ENCODE data around the gene SUN2. TPM values are rescaled to one million over a fixed set of nuclear protein-coding genes. Genes with fewer than 3 reads are reported as not detected.

The SUN2 gene
- total and polyA plus RNA-seq, 8 donors, result 25.3 to 387 (median 117) TPM

- TF ChIP-seq POLR2A (IDR thresholded peaks at IDR 0.05), result no peak
- TF ChIP-seq EP300 (IDR thresholded peaks at IDR 0.05), result no peak
- TF ChIP-seq, protein P1, sequence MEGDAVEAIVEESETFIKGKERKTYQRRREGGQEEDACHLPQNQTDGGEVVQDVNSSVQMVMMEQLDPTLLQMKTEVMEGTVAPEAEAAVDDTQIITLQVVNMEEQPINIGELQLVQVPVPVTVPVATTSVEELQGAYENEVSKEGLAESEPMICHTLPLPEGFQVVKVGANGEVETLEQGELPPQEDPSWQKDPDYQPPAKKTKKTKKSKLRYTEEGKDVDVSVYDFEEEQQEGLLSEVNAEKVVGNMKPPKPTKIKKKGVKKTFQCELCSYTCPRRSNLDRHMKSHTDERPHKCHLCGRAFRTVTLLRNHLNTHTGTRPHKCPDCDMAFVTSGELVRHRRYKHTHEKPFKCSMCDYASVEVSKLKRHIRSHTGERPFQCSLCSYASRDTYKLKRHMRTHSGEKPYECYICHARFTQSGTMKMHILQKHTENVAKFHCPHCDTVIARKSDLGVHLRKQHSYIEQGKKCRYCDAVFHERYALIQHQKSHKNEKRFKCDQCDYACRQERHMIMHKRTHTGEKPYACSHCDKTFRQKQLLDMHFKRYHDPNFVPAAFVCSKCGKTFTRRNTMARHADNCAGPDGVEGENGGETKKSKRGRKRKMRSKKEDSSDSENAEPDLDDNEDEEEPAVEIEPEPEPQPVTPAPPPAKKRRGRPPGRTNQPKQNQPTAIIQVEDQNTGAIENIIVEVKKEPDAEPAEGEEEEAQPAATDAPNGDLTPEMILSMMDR (IDR thresholded peaks at IDR 0.05), result no peak
- no peak for TF ChIP-seq POLR2AphosphoS5 (IDR thresholded peaks at IDR 0.05)
- no peaks in the 10 kb centered on the region for H3K9me3 ChIP-seq
- intact Hi-C loops (cut with DNase I; ENCODE audit: low total_unique reads), result no loop called here
Measured at GRCh38 chr22:38793317-38793716, 37.5 kb upstream of the SUN2 start.

GRCh38 chr22:38792833-38793232, 37.0 kb upstream of the SUN2 start:
- DNase-seq, result no peak
- no peaks in the 10 kb centered on the region for H3K9me3 ChIP-seq
- peaks cover 19 to 34% (median 28%) of the 10 kb centered on the region in 4 donors for H3K4me1 ChIP-seq
- peaks cover 0 to 13% (median 12%) of the 10 kb centered on the region in 4 donors for H3K36me3 ChIP-seq
- 53 to 58% (median 57%) methylated on average over 4 of the region's 4 CpGs for WGBS, 5 donors
- peaks cover 0 to 9% (median 4%) of the 10 kb centered on the region in 3 donors for H3K27me3 ChIP-seq
- H3K4me3 ChIP-seq, result peak overlapping the region; percentile 76 to 94 (median 90)
- H3K27ac ChIP-seq, result peak overlapping the region in 3 of 5 donors; percentile 85 to 91 (median 88)
- intact Hi-C loops (cut with DNase I; ENCODE audit: low total_unique reads), result no loop called here
- no peak for TF ChIP-seq POLR2A (IDR thresholded peaks at IDR 0.05)
- TF ChIP-seq, protein P1 (IDR thresholded peaks at IDR 0.05), result no peak
- no peak for TF ChIP-seq EP300 (IDR thresholded peaks at IDR 0.05)
- TF ChIP-seq POLR2AphosphoS5 (IDR thresholded peaks at IDR 0.05), result no peak

More at GRCh38 chr22:38793317-38793716, 37.5 kb upstream of the SUN2 start:
- Histone ChIP-seq H3K4me3 (peak overlapping the region; percentile 76 to 94 (median 90)), H3K27ac (peak overlapping the region; percentile 68 to 91 (median 85)), H3K4me1 (peaks cover 19 to 29% (median 24%) of the 10 kb centered on the region in 4 donors), H3K27me3 (peaks cover 0 to 11% (median 9%) of the 10 kb centered on the region in 3 donors), H3K36me3 (peaks cover 0 to 13% (median 12%) of the 10 kb centered on the region in 4 donors)
- DNase-seq, result no peak
- WGBS, 5 donors, result 19 to 24% (median 21%) methylated on average over 9 of the region's 9 CpGs

- peaks cover 0 to 17% (median 12%) of the 10 kb centered on the region in 4 donors for H3K36me3 ChIP-seq
- no peak for TF ChIP-seq EP300 (IDR thresholded peaks at IDR 0.05)
- TF ChIP-seq, protein P1 (IDR thresholded peaks at IDR 0.05), result no peak
- no peak for TF ChIP-seq POLR2AphosphoS5 (IDR thresholded peaks at IDR 0.05)
- no peak for TF ChIP-seq POLR2A (IDR thresholded peaks at IDR 0.05)
- no peak for DNase-seq
- H3K9me3 ChIP-seq, result no peaks in the 10 kb centered on the region
- intact Hi-C loops (cut with DNase I; ENCODE audit: low total_unique reads), result no loop called here
- WGBS, 5 donors, result 74 to 95% (median 92%) methylated on average over 4 of the region's 4 CpGs
- H3K4me1 ChIP-seq, result peaks cover 19 to 59% (median 47%) of the 10 kb centered on the region in 4 donors
- H3K4me3 ChIP-seq, result no peak overlapping the region
- H3K27ac ChIP-seq, result peak overlapping the region in 3 of 5 donors; percentile 75 to 80 (median 77)
- H3K27me3 ChIP-seq, result no peaks in the 10 kb centered on the region
Measured at GRCh38 chr22:38789606-38790005, 33.8 kb upstream of the SUN2 start.

DNA sequence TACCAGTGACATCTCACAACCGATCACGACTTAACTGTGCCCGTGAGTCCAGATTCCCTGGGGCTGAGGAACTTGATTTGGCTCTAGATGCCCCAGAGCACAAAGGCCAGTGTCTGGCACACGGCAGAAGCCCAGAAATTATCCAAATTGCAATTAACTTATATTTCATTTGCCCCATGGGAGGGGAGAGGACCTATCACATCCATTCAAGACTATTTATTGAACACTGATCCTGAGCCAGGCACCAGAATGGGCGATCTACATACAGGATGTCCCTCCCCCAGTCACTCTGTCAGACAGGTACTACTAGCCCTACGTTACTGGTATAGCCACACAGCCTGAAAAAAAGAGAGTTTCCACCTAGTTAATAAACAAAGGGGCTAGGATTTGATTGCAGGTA, 33.0 kb upstream of the SUN2 start:
- no peaks in the 10 kb centered on the region for H3K9me3 ChIP-seq
- H3K4me3 ChIP-seq, result no peak overlapping the region
- 34 to 71% (median 61%) methylated on average over 6 of the region's 6 CpGs for WGBS, 5 donors
- peak overlapping the region in 4 of 5 donors; percentile 69 to 80 (median 76) for H3K27ac ChIP-seq
- DNase-seq, result no peak
- H3K4me1 ChIP-seq, result peaks cover 19 to 54% (median 43%) of the 10 kb centered on the region in 4 donors
- H3K27me3 ChIP-seq, result no peaks in the 10 kb centered on the region
- intact Hi-C loops (cut with DNase I; ENCODE audit: low total_unique reads), result no loop called here
- TF ChIP-seq EP300 (IDR thresholded peaks at IDR 0.05), result no peak
- TF ChIP-seq, protein P1 (IDR thresholded peaks at IDR 0.05), result no peak
- TF ChIP-seq POLR2AphosphoS5 (IDR thresholded peaks at IDR 0.05), result no peak
- TF ChIP-seq POLR2A (IDR thresholded peaks at IDR 0.05), result no peak
- H3K36me3 ChIP-seq, result peaks cover 0 to 17% (median 12%) of the 10 kb centered on the region in 4 donors
